Spleen (tissue), 11 donors: ENCODE results near the gene RFPL4A. TPM values are rescaled to one million over a fixed set of nuclear protein-coding genes. Genes with fewer than 3 reads are reported as not detected.
"Not testable (repeated sequence)": the region's sequence is repeated elsewhere in the genome, so short reads cannot be mapped to it uniquely, and the experiment has no call there.

Experiments used
- DNase-seq: peaks from one replicate; pipeline ENCODE4 v3.0.0-alpha.2; 2020
- H3K27ac ChIP-seq, 8 donors: fragments of 200-600 bp; sonication (generic) in 7 of 8; 1 replicate in 4 of 8; 2 replicates in 4 of 8; pipeline versions ENCODE4 v1.5.0 to v1.8.0; 2016 to 2021; ENCODE audit warnings: inconsistent platforms in 4 of 8, mild to moderate bottlenecking in 4 of 8, moderate library complexity in 1 of 8
- H3K27me3 ChIP-seq, 7 donors: fragments of 200-600 bp; sonication (generic) in 6 of 7; replicated peaks in 1 of 7; 1 replicate in 4 of 7; 2 replicates in 3 of 7; pipeline versions ENCODE4 v1.5.0 to v1.8.0; 2016 to 2021; ENCODE audit warnings: inconsistent platforms in 3 of 7, mild to moderate bottlenecking in 1 of 7
- H3K36me3 ChIP-seq, 6 donors: fragments of 200-600 bp; sonication (generic) in 5 of 6; 1 replicate in 4 of 6; 2 replicates in 2 of 6; pipeline versions ENCODE4 v1.5.0 to v1.8.0; 2016 to 2021; ENCODE audit warnings: inconsistent platforms in 2 of 6
- H3K4me1 ChIP-seq, 6 donors: fragments of 200-600 bp; sonication (generic) in 5 of 6; 1 replicate in 3 of 6; 2 replicates in 3 of 6; pipeline versions ENCODE4 v1.5.0 to v1.8.0; 2016 to 2021; ENCODE audit warnings: inconsistent platforms in 3 of 6
- H3K4me3 ChIP-seq, 8 donors: fragments of 200-600 bp; sonication (generic) in 7 of 8; 1 replicate in 4 of 8; 2 replicates in 4 of 8; pipeline versions ENCODE4 v1.5.0 to v1.8.0; 2016 to 2021; ENCODE audit warnings: inconsistent platforms in 4 of 8, mild to moderate bottlenecking in 4 of 8, moderate library complexity in 2 of 8
- H3K9me3 ChIP-seq, 8 donors: fragments of 200-600 bp; sonication (generic) in 7 of 8; 1 replicate in 4 of 8; 2 replicates in 4 of 8; pipeline versions ENCODE4 v1.5.0 to v1.8.0; 2016 to 2021; ENCODE audit warnings: inconsistent platforms in 4 of 8
- POLR2A ChIP-seq, 3 donors: fragments of 450-650 bp; IDR thresholded peaks; one replicate each; pipeline ENCODE4 v1.5.1; 2017; ENCODE audit warnings: antibody characterized with exemption in 3 of 3, mild to moderate bottlenecking in 1 of 3
- POLR2AphosphoS5 ChIP-seq, 3 donors: sonication (generic); formaldehyde crosslinking; IDR thresholded peaks; one replicate each; pipeline ENCODE4 v1.5.1; 2017; ENCODE audit warnings: antibody characterized with exemption in 3 of 3
- WGBS, 5 donors: extraction: QIAGEN DNeasy Blood & Tissue Kit in 3 of 5; methylation state at CpG; one replicate each; pipeline versions ENCODE4 v1.1.5 to v1.1.7; 2013 to 2018; 5-methylcytosine and 5-hydroxymethylcytosine counted together
- intact Hi-C: fragments of 100-400 bp; cut with DNase I; formaldehyde crosslinking; loops from one replicate; pipeline ENCODE4 v1.15.0; 2023; ENCODE audit warnings: low total_unique reads
- polyA plus RNA-seq, 3 donors: library from polyadenylated mRNA; stranded (reverse); fragments of 200-250 nt; gene quantifications; one replicate each; pipeline ENCODE4 v1.2.1, GENCODE V29; 2013
- total RNA-seq, 7 donors: library from RNA; depleted of rRNA in 3 of 7; stranded (reverse); fragments of >200 nt in 3 of 7; fragmentation: NEBNext Ultra II Directional in 4 of 7; extraction: Animal tissue kit (Norgen Biotek cat#: 25700) in 4 of 7; gene quantifications; one replicate each; pipeline versions ENCODE4 v1.1.0 to v1.2.1, GENCODE V29; 2016 to 2021
- TF ChIP-seq, protein P1 (sequence below), 11 experiments: fragments of 200-600 bp in 7 of 11; fragments of 450-650 bp in 4 of 11; sonication (generic) in 4 of 11; IDR thresholded peaks in 8 of 11; conservative IDR thresholded peaks in 3 of 11; 1 replicate in 7 of 11; 2 replicates in 4 of 11; pipeline versions ENCODE4 v1.4.0 to v1.8.0; 2016 to 2021; ENCODE audit warnings: antibody characterized with exemption in 11 of 11, inconsistent platforms in 4 of 11, mild to moderate bottlenecking in 1 of 11
- donor health status: healthy with polysubstance abuse.
- donor health status: DM: no; HTN: no; CAD: no; lungs with moderate emphysema.
- donor health status: DM: no; HTN: no; CAD: no.
- donor health status: Bipolar disorder and iron deficiency.
- donor health status: healthy.
- donor health status: DM: no; HTN: no; CAD: no.
- donor health status: DM: yes; HTN: yes; CAD: no.

The RFPL4A gene
- total and polyA plus RNA-seq, 10 donors: not detected

DNA sequence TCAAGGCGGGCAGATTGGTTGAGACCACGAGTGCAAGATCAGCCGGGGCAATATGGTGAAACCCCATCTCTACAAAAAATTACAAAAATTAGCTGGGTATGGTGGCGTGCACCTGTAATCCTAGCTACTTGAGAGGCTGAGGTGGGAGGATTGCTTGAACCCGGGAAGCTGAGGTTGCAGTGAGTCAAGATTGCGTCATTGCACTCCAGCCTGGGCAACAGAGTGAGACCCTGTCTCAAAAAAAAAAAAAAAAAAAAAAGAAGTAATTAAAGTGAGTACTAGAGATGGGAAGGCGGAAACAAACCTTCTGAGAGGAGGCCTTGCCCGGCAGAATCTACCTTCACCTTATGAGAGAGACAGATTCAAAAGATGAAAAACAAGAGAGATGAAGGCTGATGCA is 35.4 kb upstream of the RFPL4A start:
- TF ChIP-seq POLR2AphosphoS5 (IDR thresholded peaks at IDR 0.05) (no peak), POLR2A (IDR thresholded peaks at IDR 0.05) (no peak)
- TF ChIP-seq, protein P1, sequence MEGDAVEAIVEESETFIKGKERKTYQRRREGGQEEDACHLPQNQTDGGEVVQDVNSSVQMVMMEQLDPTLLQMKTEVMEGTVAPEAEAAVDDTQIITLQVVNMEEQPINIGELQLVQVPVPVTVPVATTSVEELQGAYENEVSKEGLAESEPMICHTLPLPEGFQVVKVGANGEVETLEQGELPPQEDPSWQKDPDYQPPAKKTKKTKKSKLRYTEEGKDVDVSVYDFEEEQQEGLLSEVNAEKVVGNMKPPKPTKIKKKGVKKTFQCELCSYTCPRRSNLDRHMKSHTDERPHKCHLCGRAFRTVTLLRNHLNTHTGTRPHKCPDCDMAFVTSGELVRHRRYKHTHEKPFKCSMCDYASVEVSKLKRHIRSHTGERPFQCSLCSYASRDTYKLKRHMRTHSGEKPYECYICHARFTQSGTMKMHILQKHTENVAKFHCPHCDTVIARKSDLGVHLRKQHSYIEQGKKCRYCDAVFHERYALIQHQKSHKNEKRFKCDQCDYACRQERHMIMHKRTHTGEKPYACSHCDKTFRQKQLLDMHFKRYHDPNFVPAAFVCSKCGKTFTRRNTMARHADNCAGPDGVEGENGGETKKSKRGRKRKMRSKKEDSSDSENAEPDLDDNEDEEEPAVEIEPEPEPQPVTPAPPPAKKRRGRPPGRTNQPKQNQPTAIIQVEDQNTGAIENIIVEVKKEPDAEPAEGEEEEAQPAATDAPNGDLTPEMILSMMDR (IDR thresholded peaks at IDR 0.05 in 8 of 11, conservative IDR thresholded peaks at IDR 0.05 in 3 of 11): no peak
- no peak overlapping the region for H3K27ac ChIP-seq
- H3K4me1 ChIP-seq: no peaks in the 10 kb centered on the region
- WGBS, 5 donors: 85 to 93% (median 87%) methylated on average over 8 of the region's 8 CpGs
- H3K27me3 ChIP-seq: peaks cover 0 to 33% (median 20%) of the 10 kb centered on the region in 7 donors
- peaks cover 0 to 30% (median 22%) of the 10 kb centered on the region in 8 donors for H3K9me3 ChIP-seq
- intact Hi-C loops: no loop called here
- DNase-seq: no peak
- no peak overlapping the region for H3K4me3 ChIP-seq
- no peaks in the 10 kb centered on the region for H3K36me3 ChIP-seq

DNA sequence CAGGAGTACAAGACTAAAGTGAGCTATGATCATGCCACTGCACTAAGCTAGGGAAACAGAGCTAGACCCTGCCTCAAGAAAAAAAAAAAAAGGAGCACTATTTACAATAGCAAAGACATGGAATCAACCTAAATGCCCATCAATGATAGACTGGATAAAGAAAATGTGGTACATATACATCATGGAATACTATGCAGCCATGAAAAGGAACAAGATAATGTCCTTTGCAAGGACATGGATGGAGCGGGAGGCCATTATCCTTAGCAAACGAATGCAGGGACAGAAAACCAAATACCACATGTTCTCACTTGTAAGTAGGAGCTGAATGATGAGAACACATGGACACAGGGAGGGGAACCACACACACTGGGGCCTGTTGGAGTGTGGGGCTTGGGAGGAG is 28.5 kb upstream of the RFPL4A start:
- DNase-seq: not testable (repeated sequence)

DNA sequence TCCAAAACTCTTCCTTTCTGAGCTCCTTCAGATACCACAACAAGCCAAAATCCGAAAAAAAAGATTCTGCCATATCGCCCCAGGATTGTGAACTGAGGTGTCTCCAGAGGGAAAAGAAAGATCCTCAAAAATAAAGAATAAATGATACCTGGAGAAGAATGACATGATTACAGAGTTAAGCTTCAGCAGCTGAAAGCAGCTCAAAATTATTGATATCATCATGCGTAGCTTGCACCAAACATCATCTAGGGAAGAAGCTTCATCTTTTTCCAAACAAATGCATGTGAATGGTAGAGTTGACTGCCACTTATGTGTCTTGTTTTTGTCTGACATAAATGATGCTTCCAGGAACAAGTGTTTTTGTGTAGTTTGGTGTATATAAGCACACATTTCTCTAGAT is 20.6 kb upstream of the RFPL4A start, which contains the start of gene NLRP9:
Gene NLRP9, minus strand, starts transcription at position 101 of the 400 bp plus-strand sequence. Its CDS starts 28 bp downstream, at position 73.
- Histone ChIP-seq H3K36me3 (no peaks in the 10 kb centered on the region), H3K27ac (no peak within 1 kb of the TSS), H3K27me3 (peaks cover 0 to 57% (median 0%) of the 10 kb centered on the region in 7 donors), H3K4me3 (no peak within 1 kb of the TSS), H3K9me3 (no peaks in the 10 kb centered on the region), H3K4me1 (no peaks in the 10 kb centered on the region)
- TF ChIP-seq, protein P1 (IDR thresholded peaks at IDR 0.05 in 8 of 11, conservative IDR thresholded peaks at IDR 0.05 in 3 of 11): no peak
- TF ChIP-seq POLR2AphosphoS5 (IDR thresholded peaks at IDR 0.05): no peak
- TF ChIP-seq POLR2A (IDR thresholded peaks at IDR 0.05): no peak
- 84 to 98% (median 92%) methylated on average over 3 of the region's 3 CpGs for WGBS, 5 donors
- intact Hi-C loops: no loop called here
- no peak for DNase-seq

More for the DNA sequence above, 28.5 kb upstream of the RFPL4A start:
- H3K4me1 ChIP-seq, H3K4me3 ChIP-seq, intact Hi-C loops, H3K27ac ChIP-seq, H3K36me3 ChIP-seq: not testable (repeated sequence)
- WGBS, 5 donors: 74 to 87% (median 83%) methylated on average over 2 of the region's 2 CpGs
- Histone ChIP-seq H3K27me3 (peaks cover 0 to 27% (median 0%) of the 10 kb centered on the region in 7 donors), H3K9me3 (peaks cover 0 to 12% (median 5%) of the 10 kb centered on the region in 8 donors)

DNA sequence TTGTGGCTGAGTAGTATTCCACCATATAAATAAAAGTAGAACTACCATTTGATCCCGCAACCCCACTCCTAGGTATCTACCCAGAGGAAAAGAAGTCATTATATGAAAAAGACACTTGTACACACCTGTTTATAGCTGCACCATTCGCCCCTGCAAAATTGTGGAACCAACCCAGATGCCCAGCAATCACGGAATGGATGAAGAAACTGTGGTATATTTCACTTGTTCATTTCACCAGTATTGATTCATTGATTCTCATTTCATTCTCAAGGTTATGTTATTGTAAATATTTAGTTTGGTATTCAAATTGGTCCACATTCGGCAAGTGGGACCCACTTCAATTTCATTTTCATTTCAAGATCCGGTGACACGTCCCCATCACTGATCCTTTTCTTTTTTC is 8.2 kb upstream of the RFPL4A start:
- no peaks in the 10 kb centered on the region for H3K36me3 ChIP-seq
- no peaks in the 10 kb centered on the region for H3K9me3 ChIP-seq
- H3K27ac ChIP-seq: no peak overlapping the region
- intact Hi-C loops: no loop called here
- H3K4me1 ChIP-seq: no peaks in the 10 kb centered on the region
- TF ChIP-seq POLR2A (IDR thresholded peaks at IDR 0.05) (no peak), POLR2AphosphoS5 (IDR thresholded peaks at IDR 0.05) (no peak)
- TF ChIP-seq, protein P1 (IDR thresholded peaks at IDR 0.05 in 8 of 11, conservative IDR thresholded peaks at IDR 0.05 in 3 of 11): no peak
- H3K27me3 ChIP-seq: peaks cover 0 to 12% (median 0%) of the 10 kb centered on the region in 7 donors
- H3K4me3 ChIP-seq: no peak overlapping the region
- WGBS, 5 donors: 83 to 95% (median 87%) methylated on average over 6 of the region's 6 CpGs
- no peak for DNase-seq

DNA sequence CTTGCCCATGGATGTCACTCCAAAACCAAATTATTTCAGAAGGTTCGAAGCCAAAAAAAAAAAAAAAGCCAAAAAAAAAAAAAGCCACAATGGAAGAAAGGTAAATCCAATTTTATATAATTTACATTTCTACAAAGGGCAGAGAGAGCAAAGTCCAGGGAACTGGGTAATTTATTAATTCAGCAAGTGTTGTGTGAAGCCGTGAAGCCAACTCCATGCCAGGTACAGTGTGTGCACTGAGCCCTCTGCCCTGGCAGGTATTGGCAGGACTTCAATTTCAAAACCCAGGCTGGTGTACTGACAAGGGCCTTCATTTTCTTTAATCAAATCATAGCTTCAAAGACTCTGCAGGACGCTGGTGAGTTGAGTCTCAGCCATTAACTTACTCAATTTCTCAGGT is 5.5 kb upstream of the RFPL4A start:
- Histone ChIP-seq H3K9me3 (peaks cover 0 to 5% (median 0%) of the 10 kb centered on the region in 8 donors), H3K36me3 (no peaks in the 10 kb centered on the region), H3K27ac (no peak overlapping the region), H3K27me3 (peaks cover 0 to 16% (median 0%) of the 10 kb centered on the region in 7 donors), H3K4me1 (no peaks in the 10 kb centered on the region), H3K4me3 (no peak overlapping the region)
- intact Hi-C loops: no loop called here
- 65 to 82% (median 71%) methylated on average over 3 of the region's 3 CpGs for WGBS, 5 donors
- TF ChIP-seq, protein P1 (IDR thresholded peaks at IDR 0.05 in 8 of 11, conservative IDR thresholded peaks at IDR 0.05 in 3 of 11): no peak
- DNase-seq: no peak

DNA sequence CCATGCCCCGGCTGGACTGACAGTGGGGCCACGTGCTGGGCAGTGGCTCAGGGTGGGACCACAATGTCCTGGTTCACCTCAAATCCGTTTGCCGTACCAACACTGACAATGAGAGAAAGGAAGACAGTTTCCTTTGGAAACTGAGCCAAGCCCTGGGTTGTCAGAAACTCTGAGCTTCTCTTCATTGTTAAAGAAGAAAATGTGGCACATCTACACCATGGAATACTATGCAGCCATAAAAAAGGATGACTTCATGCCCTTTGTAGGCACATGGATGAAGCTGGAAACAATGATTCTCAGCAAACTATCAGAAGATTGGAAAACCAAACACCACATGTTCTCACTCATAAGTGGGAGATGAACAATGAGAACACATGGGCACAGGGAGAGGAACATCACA is 2.1 kb upstream of the RFPL4A start:
- H3K4me3 ChIP-seq, DNase-seq, H3K4me1 ChIP-seq, H3K27ac ChIP-seq, intact Hi-C loops, H3K36me3 ChIP-seq: not testable (repeated sequence)
- H3K9me3 ChIP-seq: peaks cover 0 to 10% (median 0%) of the 10 kb centered on the region in 8 donors
- 76 to 83% (median 79%) methylated on average over 4 of the region's 4 CpGs for WGBS, 5 donors
- peaks cover 0 to 20% (median 0%) of the 10 kb centered on the region in 7 donors for H3K27me3 ChIP-seq
